Purkinje cell (primary cell): ENCODE data around the gene PAQR6. TPM values are rescaled to one million over a fixed set of nuclear protein-coding genes. Genes with fewer than 3 reads are reported as not detected.

Source experiments
- polyA plus RNA-seq: library from polyadenylated mRNA; unstranded; fragments of >200 nt; fragmentation: Nextera tagmentation; gene quantifications from 2 replicates; pipeline ENCODE4 v1.2.1, GENCODE V29; 2014

Gene PAQR6
- 0.20 and 1.6 TPM in 2 replicates for polyA plus RNA-seq

GRCh38 chr1:156247460-156248322 is at the start of gene PAQR6:
TSS of gene PAQR6 (minus strand) at chr1:156248056. CDS start at chr1:156246731, 1,325 bp downstream.

GRCh38 chr1:156295391-156295947 is 47.6 kb upstream of the PAQR6 start, which contains the start of gene GLMP:
TSS of gene GLMP (minus strand) at chr1:156295679. CDS start at chr1:156295645, 34 bp downstream.

GRCh38 chr1:156284112-156284511 is 36.3 kb upstream of the PAQR6 start, which contains the start of gene TMEM79:
TSS of gene TMEM79 (plus strand) at chr1:156284325. CDS start at chr1:156285227, 902 bp downstream.

GRCh38 chr1:156282479-156283222 is 34.8 kb upstream of the PAQR6 start, which contains the start of gene SMG5:
TSS of gene SMG5 (minus strand) at chr1:156282825. CDS start at chr1:156282680, 145 bp downstream.

GRCh38 chr1:156241926-156242325 is 5.9 kb downstream of the PAQR6 start, which contains the start of gene BGLAP:
TSS of gene BGLAP (plus strand) at chr1:156242184. CDS start at chr1:156242232, 48 bp downstream.

GRCh38 chr1:156212833-156213643 is 34.8 kb downstream of the PAQR6 start, which contains the start of gene PMF1:
TSS of gene PMF1 (plus strand) at chr1:156213007. CDS start at chr1:156213016, 9 bp downstream.

GRCh38 chr1:156193488-156194299 is 54.2 kb downstream of the PAQR6 start, which contains the start of gene SLC25A44:
TSS of gene SLC25A44 (plus strand) at chr1:156194104. CDS start at chr1:156199848, 5,744 bp downstream.

Other genes starting within 250 kb of the PAQR6 start
- gene SSR2, start 227.1 kb downstream of the PAQR6 start, polyA plus RNA-seq, result 276 and 311 TPM in 2 replicates
- gene UBQLN4, start 194.3 kb downstream of the PAQR6 start, polyA plus RNA-seq, result 4.6 and 6.4 TPM in 2 replicates
- 251 and 289 TPM in 2 replicates for gene LAMTOR2, start 193.3 kb downstream of the PAQR6 start, polyA plus RNA-seq
- gene RAB25, start 186.9 kb downstream of the PAQR6 start, polyA plus RNA-seq, result 1.9 TPM in 1 of 2 replicates, not detected in the other
- gene MEX3A, start 165.6 kb downstream of the PAQR6 start, polyA plus RNA-seq, result not detected in 2 replicates
- gene LMNA, start 133.3 kb downstream of the PAQR6 start, polyA plus RNA-seq, result 0.99 and 2.1 TPM in 2 replicates
- gene SEMA4A, start 94.5 kb downstream of the PAQR6 start, polyA plus RNA-seq, result 0.15 and 2.8 TPM in 2 replicates
- gene SLC25A44, start 54.0 kb downstream of the PAQR6 start, polyA plus RNA-seq, result 8.0 and 20.7 TPM in 2 replicates
- gene PMF1, start 35.0 kb downstream of the PAQR6 start, polyA plus RNA-seq, result 5.2 and 18.5 TPM in 2 replicates
- gene BGLAP, start 5.9 kb downstream of the PAQR6 start, polyA plus RNA-seq, result not detected in 2 replicates
- 1.3 and 2.2 TPM in 2 replicates for gene SMG5, start 34.8 kb upstream of the PAQR6 start, polyA plus RNA-seq
- 0.39 and 0.52 TPM in 2 replicates for gene TMEM79, start 36.3 kb upstream of the PAQR6 start, polyA plus RNA-seq
- 12.5 and 19.4 TPM in 2 replicates for gene GLMP, start 47.6 kb upstream of the PAQR6 start, polyA plus RNA-seq
- not detected in 2 replicates for gene VHLL, start 51.3 kb upstream of the PAQR6 start, polyA plus RNA-seq
- 121 and 150 TPM in 2 replicates for gene CCT3, start 90.2 kb upstream of the PAQR6 start, polyA plus RNA-seq
- gene TSACC, start 90.5 kb upstream of the PAQR6 start, polyA plus RNA-seq, result 3.0 and 3.1 TPM in 2 replicates
- gene RHBG, start 121.2 kb upstream of the PAQR6 start, polyA plus RNA-seq, result not detected in 2 replicates